Fibroblast of lung (primary cell): ENCODE measurements around the gene SLC38A3. TPM values are rescaled to one million over a fixed set of nuclear protein-coding genes. Genes with fewer than 3 reads are reported as not detected.
A peak's percentile ranks its signal among the peaks of the same experiment; 100 is the strongest.

Experiments
- DNase-seq, 2 donors: peaks; one replicate each; pipeline versions ENCODE4 v3.0.0 to v3.0.0-alpha.2; 2010; ENCODE audit warnings: low read depth in 2 of 2
- H2AFZ ChIP-seq: 2 replicates; pipeline ENCODE4 v1.5.1; 2012; ENCODE audit warnings: low read length, control low read depth, inconsistent platforms
- H3K27ac ChIP-seq: 2 replicates; pipeline ENCODE4 v1.5.1; 2011; ENCODE audit warnings: low read length, control low read depth; ENCODE audit not compliant: insufficient read depth
- H3K27me3 ChIP-seq: 2 replicates; pipeline ENCODE4 v1.5.1; 2011; ENCODE audit warnings: mild to moderate bottlenecking, low read length; ENCODE audit not compliant: control insufficient read depth, insufficient read depth
- H3K36me3 ChIP-seq: 2 replicates; pipeline ENCODE4 v1.5.1; 2011; ENCODE audit warnings: low read length; ENCODE audit not compliant: control insufficient read depth, insufficient read depth
- H3K4me1 ChIP-seq: 2 replicates; pipeline ENCODE4 v1.5.1; 2011; ENCODE audit warnings: low read length; ENCODE audit not compliant: control insufficient read depth, insufficient read depth; ENCODE audit errors: extremely low read depth
- H3K4me2 ChIP-seq: 2 replicates; pipeline ENCODE4 v1.5.1; 2011; ENCODE audit warnings: low read length, control low read depth; ENCODE audit not compliant: insufficient read depth; ENCODE audit errors: extremely low read depth
- H3K4me3 ChIP-seq, 4 experiments: fragments of 200-600 bp in 1 of 4; sonication (generic) in 1 of 4; replicated peaks in 1 of 4; 2 replicates each; pipeline ENCODE4 v1.5.1; 2011 to 2016; ENCODE audit warnings: low read length in 4 of 4, low read depth in 3 of 4, mild to moderate bottlenecking in 3 of 4, control low read depth in 2 of 4, inconsistent platforms in 1 of 4, mixed read lengths in 1 of 4; ENCODE audit not compliant: insufficient read depth in 1 of 4; ENCODE audit errors: control extremely low read depth in 1 of 4
- H3K79me2 ChIP-seq: 2 replicates; pipeline ENCODE4 v1.5.1; 2012; ENCODE audit warnings: mild to moderate bottlenecking, low read length, inconsistent platforms; ENCODE audit not compliant: control insufficient read depth, insufficient read depth
- H3K9ac ChIP-seq: 2 replicates; pipeline ENCODE4 v1.5.1; 2011; ENCODE audit warnings: mild to moderate bottlenecking, low read length, control low read depth; ENCODE audit not compliant: insufficient read depth
- H3K9me3 ChIP-seq: 2 replicates; pipeline ENCODE4 v1.5.1; 2012; ENCODE audit warnings: low read depth, low read length; ENCODE audit not compliant: control insufficient read depth, insufficient read depth
- H4K20me1 ChIP-seq: 2 replicates; pipeline ENCODE4 v1.5.1; 2011; ENCODE audit warnings: low read length; ENCODE audit not compliant: control insufficient read depth, insufficient read depth; ENCODE audit errors: extremely low read depth
- EZH2 ChIP-seq: IDR thresholded peaks from 2 replicates; pipeline ENCODE4 v1.5.1; 2012; ENCODE audit warnings: low read length, control low read depth, mild to moderate bottlenecking; ENCODE audit errors: missing control alignments
- polyA plus RNA-seq, 2 donors: library from polyadenylated mRNA; depleted of rRNA in 1 of 2; stranded (reverse) in 1 of 2; unstranded in 1 of 2; fragments of >200 nt; gene quantifications; 2 replicates each; pipeline ENCODE4 v1.2.1, GENCODE V29; 2011 to 2012; ENCODE audit warnings: missing spikeins in 1 of 2
- total RNA-seq: library from RNA; depleted of rRNA; stranded (reverse); fragments of >200 nt; gene quantifications from 2 replicates; pipeline ENCODE4 v1.2.1, GENCODE V29; 2014
- TF ChIP-seq, protein P1 (sequence below), 2 donors: IDR thresholded peaks in 1 of 2; conservative IDR thresholded peaks in 1 of 2; 1 replicate in 1 of 2; 2 replicates in 1 of 2; pipeline ENCODE4 v1.5.1; 2011 to 2012; ENCODE audit warnings: low read length in 2 of 2, control low read depth in 1 of 2, inconsistent platforms in 1 of 2, low read depth in 1 of 2, mild to moderate bottlenecking in 1 of 2

SLC38A3 gene
- total and polyA plus RNA-seq, 2 donors (not counting 1 experiment from before 2014, with no cell fraction given) = 0.02 TPM; not detected in 1

DNA sequence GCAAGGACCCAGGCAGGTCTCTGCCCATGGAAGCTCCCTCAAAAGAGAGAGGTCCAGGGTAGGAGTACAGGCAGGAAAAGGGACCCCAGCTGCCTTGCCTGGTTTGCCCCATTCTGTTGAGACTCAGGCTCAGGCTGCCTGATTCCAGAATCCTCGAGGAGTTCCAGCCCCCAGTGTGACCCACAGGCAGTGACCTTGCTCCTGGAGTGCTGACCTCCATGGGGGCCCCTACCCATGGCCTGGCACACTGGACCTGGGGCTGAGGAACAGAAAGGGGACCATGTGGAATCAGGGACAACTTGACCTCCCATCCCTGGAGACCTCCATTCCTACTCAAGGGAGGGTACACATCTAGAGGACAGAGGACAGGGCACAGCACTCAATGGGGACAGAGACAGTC is 60.5 kb downstream of the SLC38A3 start:
- Histone ChIP-seq H3K4me1 (peaks cover 60% of the 10 kb centered on the region), H3K79me2 (no peaks in the 10 kb centered on the region), H3K36me3 (peaks cover 2% of the 10 kb centered on the region), H3K27me3 (no peaks in the 10 kb centered on the region), H3K9me3 (no peaks in the 10 kb centered on the region), H3K9ac (no peak overlapping the region), H3K27ac (peak overlapping the region; percentile 66), H4K20me1 (no peaks in the 10 kb centered on the region), H3K4me2 (no peak overlapping the region), H3K4me3 (no peak overlapping the region), H2AFZ (no peak overlapping the region)
- TF ChIP-seq EZH2 = no peak
- TF ChIP-seq, protein P1, sequence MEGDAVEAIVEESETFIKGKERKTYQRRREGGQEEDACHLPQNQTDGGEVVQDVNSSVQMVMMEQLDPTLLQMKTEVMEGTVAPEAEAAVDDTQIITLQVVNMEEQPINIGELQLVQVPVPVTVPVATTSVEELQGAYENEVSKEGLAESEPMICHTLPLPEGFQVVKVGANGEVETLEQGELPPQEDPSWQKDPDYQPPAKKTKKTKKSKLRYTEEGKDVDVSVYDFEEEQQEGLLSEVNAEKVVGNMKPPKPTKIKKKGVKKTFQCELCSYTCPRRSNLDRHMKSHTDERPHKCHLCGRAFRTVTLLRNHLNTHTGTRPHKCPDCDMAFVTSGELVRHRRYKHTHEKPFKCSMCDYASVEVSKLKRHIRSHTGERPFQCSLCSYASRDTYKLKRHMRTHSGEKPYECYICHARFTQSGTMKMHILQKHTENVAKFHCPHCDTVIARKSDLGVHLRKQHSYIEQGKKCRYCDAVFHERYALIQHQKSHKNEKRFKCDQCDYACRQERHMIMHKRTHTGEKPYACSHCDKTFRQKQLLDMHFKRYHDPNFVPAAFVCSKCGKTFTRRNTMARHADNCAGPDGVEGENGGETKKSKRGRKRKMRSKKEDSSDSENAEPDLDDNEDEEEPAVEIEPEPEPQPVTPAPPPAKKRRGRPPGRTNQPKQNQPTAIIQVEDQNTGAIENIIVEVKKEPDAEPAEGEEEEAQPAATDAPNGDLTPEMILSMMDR (conservative IDR thresholded peaks at IDR 0.05 in 1 of 2, IDR thresholded peaks at IDR 0.05 in 1 of 2; ENCODE audit: low read depth in 1 of 2, low read length in 2 of 2) = no peak
- no peak for DNase-seq

GRCh38 chr3:50266017-50266416 is 60.9 kb downstream of the SLC38A3 start:
- H4K20me1 ChIP-seq = no peaks in the 10 kb centered on the region
- H3K79me2 ChIP-seq = no peaks in the 10 kb centered on the region
- H2AFZ ChIP-seq = no peak overlapping the region
- H3K9ac ChIP-seq = no peak overlapping the region
- H3K4me1 ChIP-seq = peaks cover 59% of the 10 kb centered on the region
- H3K27me3 ChIP-seq = no peaks in the 10 kb centered on the region
- H3K36me3 ChIP-seq = peaks cover 2% of the 10 kb centered on the region
- H3K4me3 ChIP-seq = no peak overlapping the region
- H3K4me2 ChIP-seq = no peak overlapping the region
- H3K9me3 ChIP-seq = no peaks in the 10 kb centered on the region
- no peak for DNase-seq
- TF ChIP-seq, protein P1 (conservative IDR thresholded peaks at IDR 0.05 in 1 of 2, IDR thresholded peaks at IDR 0.05 in 1 of 2; ENCODE audit: low read depth in 1 of 2, low read length in 2 of 2) = no peak
- TF ChIP-seq EZH2 = no peak
- no peak overlapping the region for H3K27ac ChIP-seq

GRCh38 chr3:50266836-50267235 is 61.8 kb downstream of the SLC38A3 start:
- peak overlapping the region; percentile 72 for H3K4me2 ChIP-seq
- H3K4me3 ChIP-seq = peak overlapping the region; percentile 16 to 64 (median 50)
- H3K9me3 ChIP-seq = no peaks in the 10 kb centered on the region
- H3K4me1 ChIP-seq = peaks cover 60% of the 10 kb centered on the region
- DNase-seq = no peak
- H3K36me3 ChIP-seq = peaks cover 2% of the 10 kb centered on the region
- TF ChIP-seq, protein P1 (conservative IDR thresholded peaks at IDR 0.05 in 1 of 2, IDR thresholded peaks at IDR 0.05 in 1 of 2; ENCODE audit: low read depth in 1 of 2, low read length in 2 of 2) = no peak
- TF ChIP-seq EZH2 = no peak
- H2AFZ ChIP-seq = no peak overlapping the region
- no peaks in the 10 kb centered on the region for H3K27me3 ChIP-seq
- H3K9ac ChIP-seq = peak overlapping the region; percentile 45
- H3K27ac ChIP-seq = no peak overlapping the region
- no peaks in the 10 kb centered on the region for H4K20me1 ChIP-seq
- H3K79me2 ChIP-seq = no peaks in the 10 kb centered on the region
